Adrenal gland (tissue), 5 donors: ENCODE measurements around the gene AKT3.

ENCODE experiments used
- POLR2A ChIP-seq, 2 donors: fragments of 450-650 bp; IDR thresholded peaks; one replicate each; pipeline ENCODE4 v1.6.1; 2017; ENCODE audit warnings: antibody characterized with exemption in 2 of 2, mild to moderate bottlenecking in 2 of 2, moderate library complexity in 1 of 2
- TF ChIP-seq, protein P1 (sequence below), 6 experiments: fragments of 450-650 bp in 4 of 6; fragments of 200-600 bp in 2 of 6; sonication (generic) in 1 of 6; IDR thresholded peaks; 1 replicate in 5 of 6; 2 replicates in 1 of 6; pipeline versions ENCODE4 v1.5.1 to v1.8.0; 2016 to 2021; ENCODE audit warnings: antibody characterized with exemption in 6 of 6, mild to moderate bottlenecking in 2 of 6, moderate library complexity in 1 of 6
- donor health status: DM: no; HTN: no; CAD: no.

DNA sequence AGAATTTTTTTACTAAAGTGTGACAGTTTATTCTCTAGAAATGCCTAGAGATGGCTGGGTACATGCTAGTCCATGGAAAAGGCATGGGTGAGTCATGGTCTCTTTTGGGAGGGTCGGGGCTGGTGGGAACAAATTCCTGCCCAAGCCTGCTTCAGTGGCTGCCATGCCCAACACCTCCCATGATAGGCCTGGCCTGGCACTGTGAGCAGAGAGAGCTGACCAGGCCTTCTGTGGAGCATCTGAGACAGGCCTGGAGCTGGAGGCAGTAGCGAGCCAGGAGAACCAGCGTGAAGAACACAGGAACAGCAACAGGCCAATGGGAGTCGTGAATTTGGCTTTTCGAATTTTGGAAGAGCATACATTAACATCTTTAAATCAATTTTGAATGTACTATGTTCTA lies 385.0 kb downstream of the AKT3 start:
- TF ChIP-seq, protein P1, sequence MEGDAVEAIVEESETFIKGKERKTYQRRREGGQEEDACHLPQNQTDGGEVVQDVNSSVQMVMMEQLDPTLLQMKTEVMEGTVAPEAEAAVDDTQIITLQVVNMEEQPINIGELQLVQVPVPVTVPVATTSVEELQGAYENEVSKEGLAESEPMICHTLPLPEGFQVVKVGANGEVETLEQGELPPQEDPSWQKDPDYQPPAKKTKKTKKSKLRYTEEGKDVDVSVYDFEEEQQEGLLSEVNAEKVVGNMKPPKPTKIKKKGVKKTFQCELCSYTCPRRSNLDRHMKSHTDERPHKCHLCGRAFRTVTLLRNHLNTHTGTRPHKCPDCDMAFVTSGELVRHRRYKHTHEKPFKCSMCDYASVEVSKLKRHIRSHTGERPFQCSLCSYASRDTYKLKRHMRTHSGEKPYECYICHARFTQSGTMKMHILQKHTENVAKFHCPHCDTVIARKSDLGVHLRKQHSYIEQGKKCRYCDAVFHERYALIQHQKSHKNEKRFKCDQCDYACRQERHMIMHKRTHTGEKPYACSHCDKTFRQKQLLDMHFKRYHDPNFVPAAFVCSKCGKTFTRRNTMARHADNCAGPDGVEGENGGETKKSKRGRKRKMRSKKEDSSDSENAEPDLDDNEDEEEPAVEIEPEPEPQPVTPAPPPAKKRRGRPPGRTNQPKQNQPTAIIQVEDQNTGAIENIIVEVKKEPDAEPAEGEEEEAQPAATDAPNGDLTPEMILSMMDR (IDR thresholded peaks at IDR 0.05): no peak
- no peak for TF ChIP-seq POLR2A (IDR thresholded peaks at IDR 0.05)
